Testis (tissue), 2 donors: ENCODE results near the gene TEX2.

ENCODE experiments used
- CTCF ChIP-seq, 3 experiments: fragments of 450-650 bp in 2 of 3; fragments of 200-600 bp in 1 of 3; sonication (generic) in 1 of 3; IDR thresholded peaks; one replicate each; pipeline ENCODE4 v1.5.1; 2016 to 2019; ENCODE audit warnings: antibody characterized with exemption in 3 of 3, mild to moderate bottlenecking in 2 of 3, moderate library complexity in 1 of 3
- POLR2A ChIP-seq: fragments of 450-650 bp; IDR thresholded peaks from one replicate; pipeline ENCODE4 v1.6.1; 2017; ENCODE audit warnings: antibody characterized with exemption, mild to moderate bottlenecking, moderate library complexity

DNA sequence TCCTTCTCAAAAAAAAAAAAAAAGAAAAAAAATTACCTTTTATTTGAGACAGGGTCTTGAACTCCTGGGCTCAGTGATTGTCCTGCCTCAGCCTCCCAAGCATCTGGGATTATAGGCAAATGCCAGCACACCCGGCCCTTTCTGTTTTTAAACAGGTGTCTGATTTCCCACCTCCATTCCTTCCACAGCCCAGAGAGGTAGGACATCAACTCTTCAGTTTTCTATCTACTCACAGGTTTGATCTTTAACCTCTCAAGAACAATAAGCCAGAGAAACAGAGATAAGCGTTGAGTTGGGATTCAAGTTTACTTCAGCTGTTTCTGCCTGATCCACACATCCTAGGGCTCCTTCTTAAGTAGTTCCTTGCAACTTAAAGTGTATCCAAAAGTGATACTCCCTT is 41.5 kb upstream of the TEX2 start:
- TF ChIP-seq CTCF (IDR thresholded peaks at IDR 0.05) (no peak), POLR2A (no peak)
